ENCODE data around the gene AZIN2. TPM values are rescaled to one million over a fixed set of nuclear protein-coding genes. Genes with fewer than 3 reads are reported as not detected.

Gene AZIN2
- total and polyA plus RNA-seq, 10 of the 15 experiments (the other 5 are each of a cell fraction or from before 2014, with no cell fraction given), result 0.02 to 0.85 (median 0.23) TPM

DNA sequence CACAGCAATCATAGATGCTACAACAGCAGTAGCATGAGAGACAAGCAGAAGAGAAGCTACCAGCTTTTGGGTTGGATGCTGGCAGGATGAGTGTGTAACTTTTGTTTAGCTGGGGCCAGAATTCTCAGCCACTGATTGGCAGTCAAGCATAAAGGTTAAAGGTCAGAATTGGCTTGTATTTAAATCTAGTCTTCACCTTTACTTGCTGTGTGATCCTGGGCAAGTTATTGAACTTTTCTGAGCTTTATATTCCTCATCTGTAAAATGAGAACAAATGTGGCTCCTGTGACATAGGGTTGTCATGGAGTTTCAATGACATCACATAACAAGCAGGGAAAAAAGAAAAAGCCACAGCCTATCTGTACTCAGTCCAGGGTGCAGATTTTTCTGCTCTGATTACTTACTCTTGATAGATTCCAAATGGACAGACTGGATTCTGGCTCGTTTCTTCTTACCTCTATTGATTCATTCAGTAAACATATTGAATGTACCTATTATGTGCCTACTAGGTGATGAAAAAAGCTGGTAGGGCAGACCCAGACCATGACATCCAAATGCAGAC is 2.8 kb upstream of the AZIN2 start (continued):
- TF ChIP-seq, protein P1, sequence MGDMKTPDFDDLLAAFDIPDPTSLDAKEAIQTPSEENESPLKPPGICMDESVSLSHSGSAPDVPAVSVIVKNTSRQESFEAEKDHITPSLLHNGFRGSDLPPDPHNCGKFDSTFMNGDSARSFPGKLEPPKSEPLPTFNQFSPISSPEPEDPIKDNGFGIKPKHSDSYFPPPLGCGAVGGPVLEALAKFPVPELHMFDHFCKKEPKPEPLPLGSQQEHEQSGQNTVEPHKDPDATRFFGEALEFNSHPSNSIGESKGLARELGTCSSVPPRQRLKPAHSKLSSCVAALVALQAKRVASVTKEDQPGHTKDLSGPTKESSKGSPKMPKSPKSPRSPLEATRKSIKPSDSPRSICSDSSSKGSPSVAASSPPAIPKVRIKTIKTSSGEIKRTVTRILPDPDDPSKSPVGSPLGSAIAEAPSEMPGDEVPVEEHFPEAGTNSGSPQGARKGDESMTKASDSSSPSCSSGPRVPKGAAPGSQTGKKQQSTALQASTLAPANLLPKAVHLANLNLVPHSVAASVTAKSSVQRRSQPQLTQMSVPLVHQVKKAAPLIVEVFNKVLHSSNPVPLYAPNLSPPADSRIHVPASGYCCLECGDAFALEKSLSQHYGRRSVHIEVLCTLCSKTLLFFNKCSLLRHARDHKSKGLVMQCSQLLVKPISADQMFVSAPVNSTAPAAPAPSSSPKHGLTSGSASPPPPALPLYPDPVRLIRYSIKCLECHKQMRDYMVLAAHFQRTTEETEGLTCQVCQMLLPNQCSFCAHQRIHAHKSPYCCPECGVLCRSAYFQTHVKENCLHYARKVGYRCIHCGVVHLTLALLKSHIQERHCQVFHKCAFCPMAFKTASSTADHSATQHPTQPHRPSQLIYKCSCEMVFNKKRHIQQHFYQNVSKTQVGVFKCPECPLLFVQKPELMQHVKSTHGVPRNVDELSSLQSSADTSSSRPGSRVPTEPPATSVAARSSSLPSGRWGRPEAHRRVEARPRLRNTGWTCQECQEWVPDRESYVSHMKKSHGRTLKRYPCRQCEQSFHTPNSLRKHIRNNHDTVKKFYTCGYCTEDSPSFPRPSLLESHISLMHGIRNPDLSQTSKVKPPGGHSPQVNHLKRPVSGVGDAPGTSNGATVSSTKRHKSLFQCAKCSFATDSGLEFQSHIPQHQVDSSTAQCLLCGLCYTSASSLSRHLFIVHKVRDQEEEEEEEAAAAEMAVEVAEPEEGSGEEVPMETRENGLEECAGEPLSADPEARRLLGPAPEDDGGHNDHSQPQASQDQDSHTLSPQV (IDR thresholded peaks at IDR 0.05), result no peak
- TF ChIP-seq JUND (IDR thresholded peaks at IDR 0.05; ENCODE audit: low read depth, low read length), result no peak

DNA sequence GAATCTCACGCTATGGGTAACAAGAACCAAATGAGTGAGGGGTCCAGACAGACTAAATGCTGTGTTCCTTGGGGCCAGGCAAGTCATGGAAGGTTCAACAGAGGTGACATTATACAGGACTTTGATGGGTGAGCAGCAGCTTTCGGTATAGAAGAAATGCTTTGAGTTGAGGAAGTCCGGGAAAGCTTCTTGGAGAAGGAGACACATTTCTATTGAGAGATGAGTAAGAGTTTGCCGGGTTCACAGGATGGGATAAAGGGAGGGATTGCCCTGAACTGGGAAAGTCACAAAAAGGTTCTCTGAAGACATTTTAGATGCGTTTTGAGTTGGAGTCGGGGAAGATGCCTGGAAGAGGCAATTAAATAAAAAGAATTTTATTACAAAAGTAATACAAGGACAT is 580 bp upstream of the AZIN2 start:
- TF ChIP-seq CREM (IDR thresholded peaks at IDR 0.05; ENCODE audit: low read depth) (no peak), GATAD2B (conservative IDR thresholded peaks at IDR 0.05; ENCODE audit: low read depth) (no peak), TBL1XR1 (IDR thresholded peaks at IDR 0.05; ENCODE audit: low read depth, low read length) (no peak), RCOR1 (conservative IDR thresholded peaks at IDR 0.05; ENCODE audit: low read depth, low read length) (no peak), ZNF384 (IDR thresholded peaks at IDR 0.05; ENCODE audit: borderline replicate concordance, low read depth, low read length) (no peak), KAT2A (conservative IDR thresholded peaks at IDR 0.05; ENCODE audit: control insufficient read depth, low read depth, low read length) (no peak), SP1 (IDR thresholded peaks at IDR 0.05; ENCODE audit: low read depth, low read length) (no peak), YBX1 (IDR thresholded peaks at IDR 0.05) (no peak), CREB1 (IDR thresholded peaks at IDR 0.05; ENCODE audit: low read depth) (no peak), JUND (IDR thresholded peaks at IDR 0.05; ENCODE audit: low read depth, low read length) (no peak)
- TF ChIP-seq, protein P2, sequence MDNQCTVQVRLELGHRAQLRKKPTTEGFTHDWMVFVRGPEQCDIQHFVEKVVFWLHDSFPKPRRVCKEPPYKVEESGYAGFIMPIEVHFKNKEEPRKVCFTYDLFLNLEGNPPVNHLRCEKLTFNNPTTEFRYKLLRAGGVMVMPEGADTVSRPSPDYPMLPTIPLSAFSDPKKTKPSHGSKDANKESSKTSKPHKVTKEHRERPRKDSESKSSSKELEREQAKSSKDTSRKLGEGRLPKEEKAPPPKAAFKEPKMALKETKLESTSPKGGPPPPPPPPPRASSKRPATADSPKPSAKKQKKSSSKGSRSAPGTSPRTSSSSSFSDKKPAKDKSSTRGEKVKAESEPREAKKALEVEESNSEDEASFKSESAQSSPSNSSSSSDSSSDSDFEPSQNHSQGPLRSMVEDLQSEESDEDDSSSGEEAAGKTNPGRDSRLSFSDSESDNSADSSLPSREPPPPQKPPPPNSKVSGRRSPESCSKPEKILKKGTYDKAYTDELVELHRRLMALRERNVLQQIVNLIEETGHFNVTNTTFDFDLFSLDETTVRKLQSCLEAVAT (IDR thresholded peaks at IDR 0.05), result no peak
- TF ChIP-seq, protein P3, sequence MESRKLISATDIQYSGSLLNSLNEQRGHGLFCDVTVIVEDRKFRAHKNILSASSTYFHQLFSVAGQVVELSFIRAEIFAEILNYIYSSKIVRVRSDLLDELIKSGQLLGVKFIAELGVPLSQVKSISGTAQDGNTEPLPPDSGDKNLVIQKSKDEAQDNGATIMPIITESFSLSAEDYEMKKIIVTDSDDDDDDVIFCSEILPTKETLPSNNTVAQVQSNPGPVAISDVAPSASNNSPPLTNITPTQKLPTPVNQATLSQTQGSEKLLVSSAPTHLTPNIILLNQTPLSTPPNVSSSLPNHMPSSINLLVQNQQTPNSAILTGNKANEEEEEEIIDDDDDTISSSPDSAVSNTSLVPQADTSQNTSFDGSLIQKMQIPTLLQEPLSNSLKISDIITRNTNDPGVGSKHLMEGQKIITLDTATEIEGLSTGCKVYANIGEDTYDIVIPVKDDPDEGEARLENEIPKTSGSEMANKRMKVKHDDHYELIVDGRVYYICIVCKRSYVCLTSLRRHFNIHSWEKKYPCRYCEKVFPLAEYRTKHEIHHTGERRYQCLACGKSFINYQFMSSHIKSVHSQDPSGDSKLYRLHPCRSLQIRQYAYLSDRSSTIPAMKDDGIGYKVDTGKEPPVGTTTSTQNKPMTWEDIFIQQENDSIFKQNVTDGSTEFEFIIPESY (IDR thresholded peaks at IDR 0.05), result no peak
- TF ChIP-seq, protein P4, sequence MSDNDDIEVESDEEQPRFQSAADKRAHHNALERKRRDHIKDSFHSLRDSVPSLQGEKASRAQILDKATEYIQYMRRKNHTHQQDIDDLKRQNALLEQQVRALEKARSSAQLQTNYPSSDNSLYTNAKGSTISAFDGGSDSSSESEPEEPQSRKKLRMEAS (IDR thresholded peaks at IDR 0.05; ENCODE audit: low read depth, low read length), result no peak
- CTCF ChIA-PET, result interaction anchor here (0.9 to 1.6 kb wide), 4 partner anchors 15 to 560 kb away, joined by 4 to 13 read pairs (median 6); no protein-coding TSS in a partner anchor
- Histone ChIP-seq H3K27ac (ENCODE audit: control insufficient read depth, insufficient read depth) (no peak overlapping the region), H3K36me3 (ENCODE audit: control insufficient read depth in 2 of 2, insufficient read depth in 2 of 2, low read length in 1 of 2) (no peaks in the 10 kb centered on the region), H3K4me1 (ENCODE audit: control insufficient read depth, insufficient read depth, low read length) (no peaks in the 10 kb centered on the region), H3K9ac (ENCODE audit: control insufficient read depth, insufficient read depth, low read length) (no peak overlapping the region; the same call in 1 of the 2 replicates), H4K20me1 (ENCODE audit: control insufficient read depth, insufficient read depth) (no peaks in the 10 kb centered on the region), H3K4me2 (ENCODE audit: control insufficient read depth, insufficient read depth) (peak overlapping the region; percentile 88), H2AFZ (ENCODE audit: control insufficient read depth, low read depth, low read length) (peak overlapping the region; percentile 86), H3K79me2 (ENCODE audit: control insufficient read depth, insufficient read depth, low read length) (no peaks in the 10 kb centered on the region), H3K4me3 (peak overlapping the region; percentile 63), H3K27me3 (replicated peaks in 1 of 2; ENCODE audit: control insufficient read depth in 2 of 2, insufficient read depth in 2 of 2, low read length in 1 of 2) (peaks cover 8 to 12% of the 10 kb centered on the region in 2 experiments), H3K9me3 (replicated peaks; ENCODE audit: control insufficient read depth, insufficient read depth, low read length) (no peaks in the 10 kb centered on the region)
- POLR2A ChIA-PET, result interaction anchor here (1.0 to 1.5 kb wide), 3 partner anchors 47 to 561 kb away, joined by 3 to 6 read pairs (median 4); no protein-coding TSS in a partner anchor
- FAIRE-seq (no peak), DNase-seq (ENCODE audit: low read depth, low spot score) (no peak), ATAC-seq (no peak)
- intact Hi-C loops (cut with micrococcal nuclease; ENCODE audit: unreplicated experiment) (no loop called here), in situ Hi-C loops (cut with MboI) (no loop called here)
- SMC1A ChIA-PET (ENCODE audit: uncharacterized antibody, unreplicated experiment), result interaction anchor here (0.9 to 2.3 kb wide), 5 partner anchors 16 to 147 kb away, joined by 3 to 7 read pairs (median 3); no protein-coding TSS in a partner anchor
- BruUV-seq (replicated peaks), result no TSS peak
- RAD21 ChIA-PET (ENCODE audit: unreplicated experiment), result interaction anchor here (0.8 to 1.2 kb wide), 4 partner anchors 23 to 205 kb away, joined by 3 to 5 read pairs (median 4); no protein-coding TSS in a partner anchor
- WGBS (ENCODE audit: insufficient coverage, insufficient replicate concordance, low lambda C conversion rate, missing lambda C conversion rate), result 29% methylated on average over 6 of the region's 6 CpGs
